Fibroblast of lung (primary cell): Measurements from ENCODE around the gene CIAO2A. TPM values are rescaled to one million over a fixed set of nuclear protein-coding genes. Genes with fewer than 3 reads are reported as not detected.
A peak's percentile ranks its signal among the peaks of the same experiment; 100 is the strongest.

Source experiments
- DNase-seq, 2 donors: peaks; one replicate each; pipeline versions ENCODE4 v3.0.0 to v3.0.0-alpha.2; 2010; ENCODE audit warnings: low read depth in 2 of 2
- H2AFZ ChIP-seq: 2 replicates; pipeline ENCODE4 v1.5.1; 2012; ENCODE audit warnings: low read length, control low read depth, inconsistent platforms
- H3K27ac ChIP-seq: 2 replicates; pipeline ENCODE4 v1.5.1; 2011; ENCODE audit warnings: low read length, control low read depth; ENCODE audit not compliant: insufficient read depth
- H3K27me3 ChIP-seq: 2 replicates; pipeline ENCODE4 v1.5.1; 2011; ENCODE audit warnings: mild to moderate bottlenecking, low read length; ENCODE audit not compliant: control insufficient read depth, insufficient read depth
- H3K36me3 ChIP-seq: 2 replicates; pipeline ENCODE4 v1.5.1; 2011; ENCODE audit warnings: low read length; ENCODE audit not compliant: control insufficient read depth, insufficient read depth
- H3K4me1 ChIP-seq: 2 replicates; pipeline ENCODE4 v1.5.1; 2011; ENCODE audit warnings: low read length; ENCODE audit not compliant: control insufficient read depth, insufficient read depth; ENCODE audit errors: extremely low read depth
- H3K4me2 ChIP-seq: 2 replicates; pipeline ENCODE4 v1.5.1; 2011; ENCODE audit warnings: low read length, control low read depth; ENCODE audit not compliant: insufficient read depth; ENCODE audit errors: extremely low read depth
- H3K4me3 ChIP-seq, 4 experiments: fragments of 200-600 bp in 1 of 4; sonication (generic) in 1 of 4; replicated peaks in 1 of 4; 2 replicates each; pipeline ENCODE4 v1.5.1; 2011 to 2016; ENCODE audit warnings: low read length in 4 of 4, low read depth in 3 of 4, mild to moderate bottlenecking in 3 of 4, control low read depth in 2 of 4, inconsistent platforms in 1 of 4, mixed read lengths in 1 of 4; ENCODE audit not compliant: insufficient read depth in 1 of 4; ENCODE audit errors: control extremely low read depth in 1 of 4
- H3K79me2 ChIP-seq: 2 replicates; pipeline ENCODE4 v1.5.1; 2012; ENCODE audit warnings: mild to moderate bottlenecking, low read length, inconsistent platforms; ENCODE audit not compliant: control insufficient read depth, insufficient read depth
- H3K9ac ChIP-seq: 2 replicates; pipeline ENCODE4 v1.5.1; 2011; ENCODE audit warnings: mild to moderate bottlenecking, low read length, control low read depth; ENCODE audit not compliant: insufficient read depth
- H3K9me3 ChIP-seq: 2 replicates; pipeline ENCODE4 v1.5.1; 2012; ENCODE audit warnings: low read depth, low read length; ENCODE audit not compliant: control insufficient read depth, insufficient read depth
- H4K20me1 ChIP-seq: 2 replicates; pipeline ENCODE4 v1.5.1; 2011; ENCODE audit warnings: low read length; ENCODE audit not compliant: control insufficient read depth, insufficient read depth; ENCODE audit errors: extremely low read depth
- EZH2 ChIP-seq: IDR thresholded peaks from 2 replicates; pipeline ENCODE4 v1.5.1; 2012; ENCODE audit warnings: low read length, control low read depth, mild to moderate bottlenecking; ENCODE audit errors: missing control alignments
- polyA plus RNA-seq, 2 donors: library from polyadenylated mRNA; depleted of rRNA in 1 of 2; stranded (reverse) in 1 of 2; unstranded in 1 of 2; fragments of >200 nt; gene quantifications; 2 replicates each; pipeline ENCODE4 v1.2.1, GENCODE V29; 2011 to 2012; ENCODE audit warnings: missing spikeins in 1 of 2
- total RNA-seq: library from RNA; depleted of rRNA; stranded (reverse); fragments of >200 nt; gene quantifications from 2 replicates; pipeline ENCODE4 v1.2.1, GENCODE V29; 2014
- TF ChIP-seq, protein P1 (sequence below), 2 donors: IDR thresholded peaks in 1 of 2; conservative IDR thresholded peaks in 1 of 2; 1 replicate in 1 of 2; 2 replicates in 1 of 2; pipeline ENCODE4 v1.5.1; 2011 to 2012; ENCODE audit warnings: low read length in 2 of 2, control low read depth in 1 of 2, inconsistent platforms in 1 of 2, low read depth in 1 of 2, mild to moderate bottlenecking in 1 of 2

CIAO2A gene
- total and polyA plus RNA-seq, 2 donors (not counting 1 experiment from before 2014, with no cell fraction given) = 48.7 to 59.1 TPM

DNA sequence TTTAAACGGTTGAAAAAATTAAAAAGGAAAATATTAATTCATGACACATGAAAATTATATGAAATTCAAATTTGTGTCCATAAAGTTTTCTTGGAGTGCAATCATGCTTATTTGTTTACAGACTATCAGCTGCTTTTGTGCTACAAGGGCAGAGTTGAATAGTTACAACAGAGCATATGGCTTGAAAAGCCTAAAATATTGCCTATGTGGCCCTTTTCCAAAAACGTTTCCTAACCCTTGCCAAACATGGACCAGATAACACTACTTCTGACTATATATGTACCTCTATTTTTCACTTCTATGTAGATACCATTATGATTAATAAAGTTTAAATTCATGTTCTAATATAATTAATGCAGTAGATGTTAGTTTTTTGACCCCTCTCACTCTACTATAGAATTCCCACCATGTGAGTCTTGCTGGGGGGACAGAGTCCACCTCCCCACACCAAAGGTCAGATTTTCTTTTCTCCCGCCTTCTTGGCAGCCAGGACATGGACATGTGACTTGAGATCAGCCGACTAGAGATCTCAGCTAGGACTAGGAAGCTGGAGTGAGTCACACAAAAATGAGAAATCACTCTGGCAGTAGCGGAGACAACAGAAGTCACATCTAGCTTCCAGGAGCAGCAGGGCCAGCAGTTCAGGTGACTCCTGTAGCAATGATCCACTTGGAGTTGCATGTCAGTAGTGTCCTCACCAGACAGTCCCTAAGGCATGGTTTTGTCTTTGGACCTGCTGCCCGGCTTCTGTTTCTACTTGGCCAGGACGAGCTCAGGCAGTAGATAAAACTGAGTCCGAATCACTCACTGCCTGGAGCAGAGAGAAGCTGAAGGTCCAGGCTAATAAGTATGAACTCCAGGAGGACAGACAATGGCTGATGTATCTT is 22.4 kb downstream of the CIAO2A start:
- peak overlapping the region; percentile 43 for H3K27ac ChIP-seq
- TF ChIP-seq, protein P1, sequence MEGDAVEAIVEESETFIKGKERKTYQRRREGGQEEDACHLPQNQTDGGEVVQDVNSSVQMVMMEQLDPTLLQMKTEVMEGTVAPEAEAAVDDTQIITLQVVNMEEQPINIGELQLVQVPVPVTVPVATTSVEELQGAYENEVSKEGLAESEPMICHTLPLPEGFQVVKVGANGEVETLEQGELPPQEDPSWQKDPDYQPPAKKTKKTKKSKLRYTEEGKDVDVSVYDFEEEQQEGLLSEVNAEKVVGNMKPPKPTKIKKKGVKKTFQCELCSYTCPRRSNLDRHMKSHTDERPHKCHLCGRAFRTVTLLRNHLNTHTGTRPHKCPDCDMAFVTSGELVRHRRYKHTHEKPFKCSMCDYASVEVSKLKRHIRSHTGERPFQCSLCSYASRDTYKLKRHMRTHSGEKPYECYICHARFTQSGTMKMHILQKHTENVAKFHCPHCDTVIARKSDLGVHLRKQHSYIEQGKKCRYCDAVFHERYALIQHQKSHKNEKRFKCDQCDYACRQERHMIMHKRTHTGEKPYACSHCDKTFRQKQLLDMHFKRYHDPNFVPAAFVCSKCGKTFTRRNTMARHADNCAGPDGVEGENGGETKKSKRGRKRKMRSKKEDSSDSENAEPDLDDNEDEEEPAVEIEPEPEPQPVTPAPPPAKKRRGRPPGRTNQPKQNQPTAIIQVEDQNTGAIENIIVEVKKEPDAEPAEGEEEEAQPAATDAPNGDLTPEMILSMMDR (conservative IDR thresholded peaks at IDR 0.05 in 1 of 2, IDR thresholded peaks at IDR 0.05 in 1 of 2; ENCODE audit: low read depth in 1 of 2, low read length in 2 of 2) = no peak
- TF ChIP-seq EZH2 = no peak

GRCh38 chr15:64070106-64070505 is 23.5 kb downstream of the CIAO2A start:
- H3K4me2 ChIP-seq = no peak overlapping the region

More for the DNA sequence above, 22.4 kb downstream of the CIAO2A start:
- H4K20me1 ChIP-seq = no peaks in the 10 kb centered on the region
- H3K9ac ChIP-seq = no peak overlapping the region
- no peak overlapping the region for H3K4me3 ChIP-seq
- H3K36me3 ChIP-seq = peaks cover 2% of the 10 kb centered on the region
- H3K4me1 ChIP-seq = peaks cover 17% of the 10 kb centered on the region
- H3K4me2 ChIP-seq = peak overlapping the region; percentile 40
- peak; percentile 84 to 91 for DNase-seq
- H3K79me2 ChIP-seq = no peaks in the 10 kb centered on the region
- H2AFZ ChIP-seq = no peak overlapping the region
- H3K27me3 ChIP-seq = no peaks in the 10 kb centered on the region
- H3K9me3 ChIP-seq = no peaks in the 10 kb centered on the region

DNA sequence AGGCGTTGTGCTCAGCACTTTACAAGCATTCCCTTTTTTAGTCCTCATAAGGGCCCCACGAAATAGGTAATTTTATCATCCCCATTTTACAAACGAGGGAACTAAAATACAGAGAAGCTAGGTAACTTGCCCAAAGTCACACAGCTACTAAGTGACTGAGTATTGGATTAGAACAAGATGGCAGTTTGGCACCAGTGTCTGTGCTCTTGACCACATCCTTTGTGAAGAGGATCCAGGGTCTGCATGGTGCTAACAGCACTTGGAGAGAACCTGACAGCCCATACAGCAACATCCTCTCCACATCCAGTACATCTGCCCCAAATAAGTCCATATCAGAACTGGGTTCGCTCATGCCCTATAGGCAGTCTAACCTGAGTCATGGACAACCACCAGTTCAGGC is 25.5 kb downstream of the CIAO2A start:
- H3K4me1 ChIP-seq = peaks cover 17% of the 10 kb centered on the region
- H3K36me3 ChIP-seq = peaks cover 2% of the 10 kb centered on the region
- no peak overlapping the region for H3K4me2 ChIP-seq
- H2AFZ ChIP-seq = no peak overlapping the region
- no peak for DNase-seq
- no peaks in the 10 kb centered on the region for H3K27me3 ChIP-seq
- no peak overlapping the region for H3K27ac ChIP-seq
- no peak for TF ChIP-seq EZH2
- TF ChIP-seq, protein P1 (conservative IDR thresholded peaks at IDR 0.05 in 1 of 2, IDR thresholded peaks at IDR 0.05 in 1 of 2; ENCODE audit: low read depth in 1 of 2, low read length in 2 of 2) = no peak
- H3K9ac ChIP-seq = no peak overlapping the region
- H4K20me1 ChIP-seq = no peaks in the 10 kb centered on the region
- no peaks in the 10 kb centered on the region for H3K9me3 ChIP-seq
- no peaks in the 10 kb centered on the region for H3K79me2 ChIP-seq
- H3K4me3 ChIP-seq = no peak overlapping the region

More at GRCh38 chr15:64070106-64070505, 23.5 kb downstream of the CIAO2A start:
- Histone ChIP-seq H3K79me2 (no peaks in the 10 kb centered on the region), H3K9ac (no peak overlapping the region), H3K27ac (no peak overlapping the region), H3K9me3 (no peaks in the 10 kb centered on the region), H4K20me1 (no peaks in the 10 kb centered on the region), H3K4me1 (peaks cover 17% of the 10 kb centered on the region), H3K27me3 (no peaks in the 10 kb centered on the region), H3K36me3 (peaks cover 2% of the 10 kb centered on the region), H3K4me3 (no peak overlapping the region), H2AFZ (no peak overlapping the region)
- TF ChIP-seq, protein P1 (conservative IDR thresholded peaks at IDR 0.05 in 1 of 2, IDR thresholded peaks at IDR 0.05 in 1 of 2; ENCODE audit: low read depth in 1 of 2, low read length in 2 of 2) = no peak
- no peak for TF ChIP-seq EZH2
- no peak for DNase-seq
